HG03565 (cell line): Measurements from ENCODE around the gene METTL3.
"Not testable (repeated sequence)": the region's sequence is repeated elsewhere in the genome, so short reads cannot be mapped to it uniquely, and the experiment has no call there.

Source experiments
- ATAC-seq: cut with Tn5 transposase; IDR thresholded peaks from one replicate; pipeline ENCODE4 v1.9.1; 2021; ENCODE audit warnings: mild to moderate bottlenecking, moderate library complexity; ENCODE audit not compliant: unreplicated experiment

METTL3 gene

DNA sequence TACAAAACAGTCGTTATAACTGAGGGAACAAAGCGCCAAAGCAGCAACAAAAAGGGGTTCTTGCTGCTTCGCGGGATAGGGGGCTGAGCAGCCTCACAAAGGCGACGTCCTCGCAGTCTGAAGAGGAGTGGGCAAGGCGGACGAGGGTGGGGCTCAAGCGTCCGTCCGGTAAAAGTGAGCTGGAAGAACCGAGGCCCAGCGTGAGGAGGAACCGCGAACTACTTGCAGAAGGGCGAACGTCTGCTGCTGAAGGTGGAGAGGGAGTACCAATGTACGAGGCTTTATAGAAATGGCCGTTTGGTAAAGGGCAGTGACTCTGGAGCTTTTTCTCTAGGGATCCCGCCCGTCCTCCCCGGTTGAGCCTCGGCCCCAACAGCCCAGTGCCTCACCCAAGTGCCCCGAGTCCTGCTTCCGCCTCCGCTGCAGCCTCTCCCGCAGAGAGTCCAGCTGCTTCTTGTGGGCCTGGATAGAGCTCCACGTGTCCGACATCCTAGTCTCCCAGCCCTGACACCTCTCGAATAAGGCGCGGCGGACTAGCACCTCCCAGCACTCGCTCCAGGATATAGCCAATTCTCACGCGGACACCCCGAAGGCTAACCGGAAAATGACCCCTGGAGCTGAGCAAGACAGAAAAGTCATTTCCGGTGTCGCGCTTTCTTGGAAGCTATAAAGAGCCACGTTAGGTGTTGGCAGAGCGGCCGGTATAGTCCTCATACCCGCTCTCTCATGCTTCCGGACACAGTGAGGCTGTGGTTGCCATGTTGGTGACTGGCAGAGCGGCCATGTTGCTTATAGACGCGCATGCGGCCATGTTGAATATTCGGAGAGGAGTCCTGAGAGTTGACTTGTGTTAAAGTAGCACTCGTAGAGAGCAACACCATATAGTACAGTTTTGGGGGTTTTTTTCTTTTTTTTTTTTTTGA, at the start of gene METTL3:
Gene METTL3 (minus strand): TSS at position 606 of the 923 bp plus-strand sequence. CDS start 117 bp downstream, at position 489.
- ATAC-seq, result peak; percentile 96

DNA sequence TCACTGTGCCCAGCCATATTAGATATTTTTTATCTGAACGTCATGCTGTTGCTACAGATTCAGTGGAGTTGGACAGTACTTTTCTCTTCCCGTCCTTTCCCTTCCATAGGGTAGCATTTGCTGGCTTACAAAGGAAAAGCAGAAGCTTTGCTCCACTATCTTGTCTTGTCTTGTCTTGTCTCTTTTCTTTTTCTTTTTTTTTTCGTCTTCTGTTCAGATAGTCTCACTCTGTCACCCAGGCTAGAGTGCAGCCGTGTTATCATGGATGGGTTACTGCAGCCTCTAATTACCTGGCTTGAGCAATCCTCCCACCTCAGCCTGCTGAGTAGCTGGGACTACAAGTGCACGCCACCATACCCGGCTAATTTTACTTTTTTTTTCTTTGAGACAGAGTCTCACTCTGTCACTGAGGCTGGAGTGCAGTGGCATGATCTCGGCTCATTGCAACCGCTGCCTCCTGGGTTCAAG, 47.6 kb upstream of the METTL3 start:
- ATAC-seq, result no peak

DNA sequence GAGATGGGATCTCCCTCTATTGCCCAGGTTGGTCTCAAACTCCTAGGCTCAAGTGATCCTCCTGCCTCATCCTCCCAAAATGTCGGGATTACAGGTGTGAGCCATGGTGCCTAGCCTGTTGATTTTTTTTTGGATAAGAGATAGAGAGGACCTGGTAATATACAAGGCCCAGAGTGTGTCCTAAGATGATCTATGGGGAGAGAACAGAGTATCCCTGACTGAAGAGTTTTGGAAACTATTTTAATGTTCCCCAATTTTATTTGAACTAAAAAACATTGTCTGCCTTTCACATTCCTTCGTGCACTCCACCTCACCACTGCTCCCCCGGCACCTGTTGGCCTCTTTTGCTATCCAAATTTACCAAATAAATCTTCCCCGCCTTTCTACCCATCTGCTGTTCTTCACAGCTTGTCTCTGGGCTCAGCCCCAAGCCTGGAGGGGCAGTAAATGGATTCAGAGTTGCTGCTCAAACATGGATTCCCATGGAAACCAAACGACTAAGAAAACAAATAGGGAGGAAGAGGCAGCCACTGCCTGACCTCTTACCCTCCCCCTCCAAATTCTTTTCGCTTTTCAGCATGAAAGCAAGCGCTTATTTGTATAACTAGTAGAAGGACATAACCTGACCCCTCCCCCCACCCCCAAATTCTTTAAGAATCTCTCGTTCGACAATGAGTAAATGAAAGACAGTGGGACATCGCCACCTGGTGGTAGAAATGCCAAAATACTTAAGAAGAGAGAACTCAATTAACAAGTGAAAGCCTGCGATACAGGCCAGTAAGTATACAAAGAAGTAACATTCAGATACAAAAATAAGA, 46.2 kb upstream of the METTL3 start:
- peak; percentile 41 for ATAC-seq

DNA sequence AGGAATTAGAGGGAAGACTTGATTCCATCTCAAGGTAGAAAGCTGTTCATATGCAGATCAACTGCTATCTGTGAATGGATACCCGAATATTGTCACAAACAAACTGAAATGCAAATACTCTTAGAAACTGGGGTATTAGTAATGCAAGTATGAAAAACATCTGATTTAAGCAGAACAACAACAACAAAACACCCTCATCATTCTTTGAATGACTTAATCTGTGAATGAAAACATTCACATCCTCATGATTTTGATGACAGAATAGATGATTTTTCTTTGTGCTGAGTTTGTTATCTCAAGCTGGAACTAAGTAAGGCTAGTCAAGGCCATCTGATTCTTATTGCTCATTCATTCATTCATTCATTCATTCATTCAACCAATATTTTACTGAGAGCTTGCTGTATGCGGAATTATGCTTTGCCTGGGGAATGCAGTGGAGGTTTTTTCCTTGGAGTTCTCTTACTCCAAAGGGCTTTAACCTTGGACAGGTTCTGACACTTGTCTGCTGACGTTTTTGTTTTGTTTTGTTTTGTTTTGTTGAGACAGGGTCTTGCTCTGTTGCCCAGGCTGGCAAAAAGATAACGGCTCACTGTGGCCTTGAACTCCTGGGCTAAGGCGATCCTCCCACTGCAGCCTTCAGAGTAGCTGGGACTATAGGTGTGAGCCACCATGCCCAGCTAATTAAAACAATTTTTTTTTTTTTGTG, 45.4 kb upstream of the METTL3 start:
- no peak for ATAC-seq

DNA sequence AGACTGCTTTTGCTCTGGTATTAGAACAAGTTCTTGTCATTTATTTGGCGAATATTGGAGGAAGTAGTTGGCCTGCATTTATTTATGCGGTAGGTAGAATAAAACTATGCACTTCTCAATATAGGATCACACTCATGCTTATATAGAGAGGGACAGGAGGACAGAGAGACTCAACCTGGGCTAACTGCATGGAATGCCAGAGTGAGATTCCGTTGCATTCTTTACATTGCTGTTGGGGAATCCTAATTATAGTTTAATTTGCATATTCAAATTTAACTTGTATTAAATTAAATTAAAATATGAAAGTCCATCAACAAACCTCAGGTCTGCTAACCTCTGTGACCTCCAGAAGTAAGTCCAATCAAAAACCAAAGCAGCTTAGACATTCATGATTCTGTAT, 42.1 kb upstream of the METTL3 start:
- ATAC-seq, result no peak

DNA sequence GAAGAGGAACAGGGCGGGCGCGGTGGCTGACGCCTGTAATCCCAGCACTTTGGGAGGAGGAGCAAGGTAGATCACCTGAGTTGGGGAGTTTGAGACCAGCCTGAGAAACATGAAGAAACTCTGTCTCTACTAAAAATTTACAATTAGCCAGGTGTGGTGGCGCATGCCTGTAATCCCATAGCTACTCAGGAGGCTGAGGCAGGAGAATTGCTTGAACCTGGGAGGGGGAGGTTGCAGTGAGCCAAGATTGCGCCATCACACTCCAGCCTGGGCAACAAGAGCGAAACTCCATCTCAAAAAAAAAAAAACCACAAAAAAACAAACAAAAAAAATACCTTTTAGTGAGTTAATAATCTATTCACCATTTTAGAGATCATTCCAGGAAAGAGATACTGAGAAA, 33.4 kb upstream of the METTL3 start:
- ATAC-seq, result not testable (repeated sequence)

DNA sequence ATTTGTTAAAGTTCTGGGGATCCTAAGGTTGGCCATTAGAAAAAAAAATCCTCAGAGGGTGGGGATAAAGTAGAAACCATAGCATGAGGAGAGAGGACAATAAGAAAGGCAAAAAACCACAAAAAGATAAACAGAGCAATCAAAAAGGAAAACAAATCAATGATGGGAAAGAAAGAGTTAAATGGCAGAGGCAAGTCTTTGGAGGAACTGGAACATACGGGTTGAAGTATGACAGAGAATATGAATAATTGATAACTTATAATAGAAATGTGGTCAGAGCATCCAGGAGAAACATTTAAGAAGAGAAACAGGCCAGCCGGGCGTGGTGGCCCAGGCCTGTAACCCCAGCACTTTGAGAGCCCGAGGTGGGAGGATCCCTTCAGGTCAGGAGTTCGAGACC, 32.8 kb upstream of the METTL3 start:
- ATAC-seq, result no peak

DNA sequence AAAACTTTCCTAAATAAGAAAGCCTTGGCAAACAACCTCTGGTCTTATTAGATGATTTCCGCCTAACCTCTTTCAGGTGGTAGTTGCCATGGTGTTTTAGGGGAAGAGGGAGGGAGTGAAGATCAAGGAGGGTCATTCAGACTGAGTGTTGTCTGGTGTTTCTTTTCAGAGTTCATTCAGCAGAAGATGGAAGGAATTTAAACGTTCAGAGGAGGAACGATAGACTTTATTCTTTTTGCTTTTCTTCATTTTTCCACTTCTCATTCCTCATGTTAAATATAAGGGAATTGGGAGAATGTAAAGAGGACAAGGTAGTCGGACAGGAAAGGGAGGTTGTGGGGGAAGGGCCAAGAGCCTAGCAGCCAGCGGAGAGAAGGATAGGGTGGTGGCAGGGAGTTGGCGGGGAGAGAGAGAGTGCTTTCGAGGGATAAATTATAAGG, 32.4 kb upstream of the METTL3 start:
- no peak for ATAC-seq

DNA sequence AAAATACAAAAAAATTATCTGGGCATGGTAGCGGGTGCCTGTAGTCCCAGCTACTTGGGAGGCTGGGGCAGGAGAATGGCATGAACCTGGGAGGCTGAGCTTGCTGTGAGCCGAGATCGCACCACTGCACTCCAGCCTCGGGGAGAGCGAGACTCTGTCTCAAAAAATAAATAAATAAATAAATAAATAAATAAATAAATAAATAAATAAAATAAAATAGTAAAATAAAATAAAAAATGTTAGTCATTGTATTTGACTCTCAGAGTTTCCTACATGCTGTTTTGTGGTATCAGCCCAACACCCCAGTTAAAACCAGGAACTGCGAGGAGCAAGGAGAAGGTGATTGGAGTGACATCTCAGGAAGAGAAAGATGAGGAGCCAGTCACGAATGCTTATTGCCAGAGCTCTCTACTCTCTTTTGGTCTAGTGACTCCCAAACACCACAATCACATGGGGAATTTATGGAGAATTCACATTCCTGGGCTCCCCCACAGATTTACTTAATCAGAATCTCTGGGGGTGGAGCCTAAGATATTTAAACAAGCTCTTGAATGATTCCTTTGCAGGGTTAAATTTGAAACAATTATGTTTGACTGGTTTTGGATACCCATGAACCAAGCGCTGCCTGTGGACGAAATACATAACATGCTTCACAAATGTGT, 30.4 kb upstream of the METTL3 start:
- no peak for ATAC-seq

DNA sequence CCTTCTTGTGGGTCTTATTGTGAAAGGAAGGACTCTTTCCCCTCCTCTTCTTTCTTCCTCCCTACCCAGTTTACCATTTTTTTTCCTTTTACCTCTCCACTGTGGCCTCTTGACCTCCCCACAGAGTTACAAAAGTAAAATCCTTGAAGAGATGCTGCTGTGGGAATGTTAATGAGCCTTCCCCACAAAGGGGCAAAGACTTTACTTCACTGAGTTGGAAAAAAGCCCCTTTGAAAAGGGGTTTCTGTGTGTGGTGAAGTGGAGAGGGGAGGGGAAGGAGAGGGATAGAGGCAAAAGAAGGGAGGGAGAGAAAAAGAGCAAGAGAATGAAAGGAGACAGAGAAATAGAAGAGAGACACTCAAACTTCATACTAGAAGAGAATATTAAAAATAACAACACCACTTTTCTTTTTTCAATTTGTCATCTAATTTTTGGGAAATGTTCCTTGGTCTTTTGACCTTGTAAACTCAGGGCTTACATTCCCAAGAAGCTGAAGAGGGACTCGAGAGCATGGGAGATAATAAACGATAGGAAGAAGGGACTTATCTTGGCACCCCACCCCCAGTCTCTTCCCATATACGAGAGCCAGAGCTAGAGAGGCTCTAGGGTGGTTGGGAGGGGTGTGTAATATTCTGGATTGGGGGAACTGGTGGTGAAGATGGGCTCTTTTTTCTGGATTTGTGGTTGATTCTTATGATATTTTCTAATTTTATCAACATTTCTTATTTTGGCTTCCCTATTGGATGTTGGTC, 28.2 kb upstream of the METTL3 start:
- no peak for ATAC-seq

DNA sequence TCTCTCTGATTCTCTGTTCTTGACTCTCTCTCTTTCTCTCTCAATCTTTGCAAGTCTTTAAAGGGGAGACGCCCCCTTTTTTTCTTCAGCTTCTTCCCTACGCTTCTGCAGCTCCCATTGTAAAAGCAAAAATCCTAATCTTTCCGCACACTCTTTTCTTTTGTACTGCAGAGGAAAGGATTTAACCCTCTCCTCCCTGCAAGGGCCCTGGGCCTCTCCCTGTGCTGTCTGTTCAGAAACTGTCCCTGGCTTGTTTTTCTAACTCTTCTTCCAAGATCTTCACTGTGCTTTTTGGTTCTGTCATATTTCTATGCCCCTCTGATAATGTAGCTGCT, 25.9 kb upstream of the METTL3 start:
- no peak for ATAC-seq

DNA sequence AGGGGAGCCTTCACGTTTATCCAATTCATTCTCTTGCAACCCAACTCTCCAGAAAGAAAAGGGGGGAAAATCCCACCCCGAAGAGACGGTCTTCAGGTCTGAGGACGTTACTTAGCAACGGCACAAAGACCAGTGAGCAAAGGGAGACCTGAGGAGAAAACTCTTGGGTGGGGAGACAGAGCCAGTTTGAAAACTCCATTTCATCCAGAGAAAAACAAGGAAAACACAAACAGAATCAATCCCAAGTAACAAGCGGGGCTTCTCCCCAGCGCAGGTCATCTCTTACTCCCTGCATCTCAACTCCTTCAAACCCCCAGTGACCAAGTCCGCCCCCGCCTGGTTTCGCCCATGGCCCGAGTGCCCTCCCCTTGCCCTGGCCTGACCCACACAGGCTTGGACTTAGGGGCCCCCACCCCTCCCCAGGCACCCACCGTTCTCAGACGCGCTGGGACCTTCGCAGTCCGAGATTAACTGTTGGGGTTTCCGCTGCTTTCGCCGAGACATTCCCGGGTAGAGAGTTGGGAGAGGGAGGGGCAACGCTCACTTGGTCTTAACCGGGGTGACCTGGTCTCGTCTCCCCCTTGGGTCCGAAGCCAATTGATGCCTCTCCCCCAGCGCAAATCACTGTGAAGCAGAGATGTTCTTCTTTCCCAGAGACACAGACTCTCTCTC, 25.4 kb upstream of the METTL3 start:
- ATAC-seq, result no peak

DNA sequence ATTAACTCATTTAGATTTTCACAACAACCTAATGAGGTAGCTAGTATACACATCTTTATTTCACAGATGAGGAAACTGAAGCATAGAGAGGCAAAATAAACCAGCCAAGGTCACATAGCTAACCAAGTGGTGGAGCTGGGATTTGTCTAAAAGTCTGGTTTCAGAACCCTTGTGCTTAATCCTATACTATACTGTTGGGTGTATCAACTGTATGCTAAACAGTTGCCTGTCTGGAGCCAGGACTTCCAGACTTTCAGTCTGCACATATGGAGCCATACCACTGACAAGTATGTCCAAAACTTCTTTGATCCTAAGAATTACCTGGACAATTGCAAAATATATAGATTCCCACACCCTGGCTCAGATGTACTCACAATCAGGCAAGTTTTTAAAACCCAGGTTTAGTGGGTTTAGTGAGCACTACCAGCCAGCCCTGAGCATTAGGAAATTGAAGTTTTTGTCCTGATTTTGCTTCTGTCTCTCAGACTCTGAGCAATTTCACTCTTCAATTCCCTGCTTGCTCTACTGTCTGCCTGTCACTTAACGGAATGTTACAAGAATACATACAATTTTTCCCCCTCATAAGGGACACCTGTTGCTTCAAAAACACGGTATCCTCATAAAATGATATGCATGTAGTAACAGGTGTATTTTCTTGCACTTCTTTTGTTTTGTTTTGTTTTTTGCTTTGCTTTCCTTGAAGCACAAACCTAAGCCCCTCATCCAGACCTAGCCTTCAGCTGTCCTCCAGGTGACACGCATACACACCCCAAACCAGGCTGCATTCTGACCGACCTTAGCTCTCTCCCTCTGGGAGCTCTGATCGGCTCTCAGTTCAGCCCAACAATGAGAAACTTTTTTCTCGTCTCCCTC, 24.6 kb upstream of the METTL3 start:
- no peak for ATAC-seq

DNA sequence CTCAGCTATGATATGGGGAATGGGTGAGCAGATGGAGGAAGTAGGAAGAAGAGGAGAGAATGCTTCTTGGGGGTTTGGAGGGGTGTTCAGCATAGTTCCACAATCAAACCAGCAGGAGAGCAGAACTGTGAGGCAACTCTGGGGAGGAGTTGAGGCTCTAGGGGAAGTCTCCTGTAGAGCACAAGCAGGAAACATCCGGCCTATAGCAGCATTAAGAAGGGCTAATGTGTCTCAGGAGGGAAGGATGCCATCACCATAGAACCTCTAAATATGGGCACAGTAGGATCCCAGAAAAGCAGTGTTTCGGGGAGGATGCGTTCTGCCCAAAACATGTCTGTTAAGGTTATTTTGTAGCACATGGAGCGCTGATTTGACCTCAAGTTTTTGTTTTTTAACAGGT, 23.4 kb upstream of the METTL3 start:
- ATAC-seq, result no peak

DNA sequence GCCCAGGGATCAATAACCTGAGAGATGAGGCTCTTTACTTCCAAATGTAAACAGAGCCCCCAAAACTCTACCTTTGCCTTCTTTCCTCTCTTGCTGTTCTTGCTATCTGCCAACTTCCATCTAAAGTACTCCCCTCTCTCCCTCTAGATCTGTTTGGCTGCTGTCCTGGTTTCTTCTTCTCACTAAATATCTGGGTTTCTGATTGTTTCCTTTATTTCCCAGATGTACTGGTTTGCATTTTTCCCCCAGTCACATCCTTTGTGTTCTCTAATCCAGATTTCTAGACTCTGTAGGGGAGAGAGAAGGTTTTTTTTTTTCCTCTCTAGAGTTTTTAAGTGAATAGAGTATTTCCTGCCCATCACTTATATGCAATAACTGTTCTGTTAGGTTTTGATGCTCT, 22.2 kb upstream of the METTL3 start:
- no peak for ATAC-seq

DNA sequence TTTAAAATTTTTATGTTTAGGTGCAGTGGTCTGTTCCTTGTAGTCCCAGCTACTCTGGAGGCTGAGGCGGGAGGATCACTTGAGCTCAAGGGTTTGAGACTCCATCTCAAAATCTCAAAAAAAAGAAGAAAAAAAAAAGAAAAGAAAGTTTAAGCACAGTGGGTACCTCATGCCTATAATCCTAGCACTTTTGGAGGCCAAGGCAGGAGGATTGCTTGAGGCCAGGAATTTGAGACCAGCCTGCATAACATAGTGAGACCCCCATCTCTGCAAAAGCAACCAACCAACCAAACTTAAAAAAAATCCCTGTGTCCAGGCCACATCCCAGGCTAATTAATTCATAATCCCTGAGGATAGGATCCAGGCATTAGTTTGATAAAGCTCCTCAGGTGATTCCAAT, 18.4 kb upstream of the METTL3 start:
- no peak for ATAC-seq

DNA sequence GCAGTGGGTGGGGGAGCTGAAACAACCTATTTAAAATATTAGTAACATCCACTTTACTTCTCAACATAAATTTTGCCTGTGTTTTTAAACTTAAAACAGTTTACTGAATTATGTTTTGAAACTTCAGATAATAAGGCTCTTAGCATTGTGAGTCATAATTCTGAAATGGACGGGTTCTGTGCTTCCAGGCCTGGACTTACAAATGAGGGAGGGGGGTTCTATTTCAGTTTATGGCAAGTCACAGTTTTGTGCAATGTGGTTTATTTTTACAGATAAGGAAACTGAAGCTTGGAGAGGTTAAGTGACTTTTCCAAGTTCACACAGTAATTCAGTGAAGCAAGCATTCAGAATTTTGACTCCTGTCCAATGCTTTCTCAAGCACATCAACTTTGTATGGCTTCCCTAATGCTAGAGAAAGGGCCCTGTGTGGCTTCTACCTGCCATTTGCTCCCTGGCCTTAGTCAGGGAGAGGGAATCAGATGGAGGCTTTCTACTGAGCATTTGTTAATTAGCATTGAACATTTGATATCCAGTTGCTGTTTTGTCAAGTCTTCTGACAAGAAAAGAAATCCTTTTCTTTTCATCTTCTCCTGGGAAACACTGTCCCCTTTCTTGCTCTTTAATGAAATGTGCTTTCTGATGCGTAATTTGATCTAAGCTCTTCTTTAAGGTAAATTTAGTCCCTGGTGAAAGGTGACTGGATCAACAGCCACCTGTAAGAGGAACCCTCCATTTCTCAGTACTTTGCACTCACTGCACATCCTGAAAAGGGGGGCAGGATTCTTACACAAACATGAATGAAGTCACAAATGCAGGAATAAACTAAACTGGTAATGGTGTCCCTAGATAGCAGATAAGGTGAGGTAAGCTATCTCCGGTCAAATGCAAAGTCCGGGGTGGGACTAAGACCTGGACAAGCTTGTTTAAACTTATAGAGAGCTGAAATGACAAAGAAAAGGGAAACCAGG, 17.5 kb upstream of the METTL3 start:
- no peak for ATAC-seq
